TTC549 (cell line): ENCODE measurements around the gene RBM17.
"Not testable (repeated sequence)": the region's sequence is repeated elsewhere in the genome, so short reads cannot be mapped to it uniquely, and the experiment has no call there.

Experiments
- FAIRE-seq: peaks from 2 replicates; lab custom pipeline; 2012; peaks lifted over from hg19 to GRCh38; lab: Jason Lieb, UNC

RBM17 gene

DNA sequence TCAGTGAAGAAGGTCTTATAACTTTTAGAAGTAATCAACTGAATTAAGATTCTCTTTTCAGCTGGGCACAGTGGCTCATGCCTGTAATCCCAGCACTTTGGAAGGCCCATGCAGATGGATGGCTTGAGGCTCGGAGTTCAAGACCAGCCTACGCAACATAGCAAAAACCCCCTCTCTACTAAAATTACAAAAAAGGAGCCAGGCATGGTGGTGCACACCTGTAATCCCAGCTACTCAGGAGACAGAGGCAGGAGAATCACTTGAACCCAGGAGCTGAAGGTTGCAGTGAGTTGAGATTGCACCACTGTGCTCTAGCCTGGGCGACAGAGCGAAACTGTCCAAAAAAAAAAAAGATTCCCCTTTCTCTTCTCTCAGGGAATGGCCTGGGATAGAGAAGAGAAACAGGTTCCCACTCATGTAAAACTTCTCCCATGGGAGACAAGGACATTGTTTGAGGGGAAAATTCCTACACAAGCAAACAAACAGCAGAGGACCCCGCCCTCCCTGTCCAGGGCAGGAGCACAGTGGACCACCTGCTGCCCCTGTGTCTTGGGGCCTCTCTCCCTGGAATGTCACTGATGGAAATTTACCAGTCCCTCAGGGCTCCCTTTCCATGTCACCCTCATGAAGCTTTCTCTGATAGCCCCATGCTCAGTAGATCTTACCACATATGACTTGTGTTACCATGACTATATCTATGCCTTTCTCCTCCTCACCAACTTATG lies 32.3 kb upstream of the RBM17 start:
- FAIRE-seq = no peak

- FAIRE-seq = no peak
Measured at GRCh38 chr10:6058682-6059475, 30.0 kb upstream of the RBM17 start.

GRCh38 chr10:6059506-6059905 lies 29.3 kb upstream of the RBM17 start:
- FAIRE-seq = no peak

GRCh38 chr10:6061056-6061455 lies 27.8 kb upstream of the RBM17 start:
- FAIRE-seq = no peak

- no peak for FAIRE-seq
Measured at GRCh38 chr10:6062101-6062771, 26.6 kb upstream of the RBM17 start, which contains the start of gene IL2RA. Gene IL2RA (minus strand): TSS chr10:6062367. CDS start chr10:6062151, 216 bp downstream.

DNA sequence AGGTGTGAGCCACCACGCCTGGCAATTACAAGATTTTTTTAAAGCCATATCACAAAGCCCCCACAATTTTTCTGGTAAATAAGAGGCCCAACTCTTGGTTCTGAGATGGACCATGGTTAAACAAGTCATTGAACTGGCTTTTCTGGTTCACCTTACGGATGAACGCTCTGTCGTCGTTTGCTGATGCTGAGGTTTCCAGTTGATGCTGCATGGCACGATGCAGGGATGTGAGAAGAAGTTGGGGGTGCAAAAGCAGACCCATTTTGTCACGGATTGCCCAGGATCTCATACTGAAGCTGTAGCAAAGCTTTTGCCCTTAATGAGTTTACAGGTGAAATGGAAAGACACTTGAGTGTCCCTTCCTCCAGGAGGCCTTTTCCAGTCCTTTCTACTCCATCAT lies 24.7 kb upstream of the RBM17 start:
- FAIRE-seq = no peak

DNA sequence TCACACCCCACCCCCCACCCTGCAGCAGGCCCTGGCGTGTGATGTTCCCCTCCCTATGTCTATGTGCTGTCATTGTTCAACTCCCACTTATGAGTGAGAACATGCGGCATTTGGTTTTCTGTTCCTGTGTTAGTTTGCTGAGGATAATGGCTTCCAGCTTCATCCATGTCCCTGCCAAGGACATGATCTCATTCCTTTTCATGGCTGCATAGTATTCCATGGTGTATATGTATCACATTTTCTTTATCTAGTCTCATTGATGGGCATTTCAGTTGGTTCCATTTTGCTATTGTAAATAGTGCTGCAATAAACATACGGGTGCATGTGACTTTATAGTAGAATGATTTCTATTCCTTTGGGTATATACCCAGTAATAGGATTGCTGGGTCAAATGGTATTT lies 24.1 kb upstream of the RBM17 start:
- not testable (repeated sequence) for FAIRE-seq

DNA sequence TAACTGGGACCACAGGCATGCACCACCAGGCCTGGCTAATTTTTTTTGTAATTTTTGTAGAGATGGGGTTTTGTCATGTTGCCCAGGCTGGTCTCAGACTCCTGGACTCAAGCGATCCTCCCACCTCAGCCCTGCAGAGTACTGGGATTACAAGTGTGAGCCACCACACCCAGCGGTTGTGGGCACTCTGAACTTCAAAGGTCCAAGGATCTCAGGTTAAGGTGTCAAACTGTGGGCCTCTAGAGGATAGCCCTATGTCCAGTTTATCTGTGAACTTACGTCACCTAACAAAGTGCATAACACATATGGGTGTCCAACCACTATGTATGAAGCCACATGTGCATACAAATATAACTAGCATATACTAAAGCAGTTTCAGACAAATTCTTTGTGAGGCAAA lies 23.4 kb upstream of the RBM17 start:
- FAIRE-seq = no peak

GRCh38 chr10:6065835-6066234 lies 23.0 kb upstream of the RBM17 start:
- no peak for FAIRE-seq

- no peak for FAIRE-seq
Measured at GRCh38 chr10:6067457-6067856, 21.4 kb upstream of the RBM17 start.

DNA sequence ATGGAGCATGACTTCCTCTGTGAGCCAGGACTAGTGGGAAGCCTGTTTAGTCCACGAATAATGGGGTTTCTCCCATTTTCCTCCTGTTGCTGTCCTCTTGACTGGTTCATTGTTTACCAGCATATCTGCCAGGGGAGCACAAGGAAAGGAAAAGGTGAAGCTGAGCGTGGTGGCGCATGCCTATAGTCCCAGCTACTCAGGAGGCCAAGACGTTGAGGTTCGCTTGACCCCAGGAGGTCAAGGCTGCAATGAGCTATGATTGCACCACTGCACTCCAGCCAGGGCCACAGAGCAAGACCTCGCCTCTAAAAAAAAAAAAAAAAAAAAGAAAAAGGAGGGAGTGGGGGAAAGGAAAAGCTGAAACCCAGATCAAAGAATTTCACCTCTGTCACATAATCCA lies 20.8 kb upstream of the RBM17 start:
- FAIRE-seq = no peak

GRCh38 chr10:6068422-6068821 lies 20.4 kb upstream of the RBM17 start:
- FAIRE-seq = no peak

GRCh38 chr10:6069081-6069931 lies 19.5 kb upstream of the RBM17 start:
- FAIRE-seq = no peak

GRCh38 chr10:6070660-6071059 lies 18.2 kb upstream of the RBM17 start:
- no peak for FAIRE-seq

- FAIRE-seq = no peak
Measured at GRCh38 chr10:6071181-6072175, 17.4 kb upstream of the RBM17 start.

- FAIRE-seq = no peak
Measured at GRCh38 chr10:6072215-6072934, 16.5 kb upstream of the RBM17 start.

DNA sequence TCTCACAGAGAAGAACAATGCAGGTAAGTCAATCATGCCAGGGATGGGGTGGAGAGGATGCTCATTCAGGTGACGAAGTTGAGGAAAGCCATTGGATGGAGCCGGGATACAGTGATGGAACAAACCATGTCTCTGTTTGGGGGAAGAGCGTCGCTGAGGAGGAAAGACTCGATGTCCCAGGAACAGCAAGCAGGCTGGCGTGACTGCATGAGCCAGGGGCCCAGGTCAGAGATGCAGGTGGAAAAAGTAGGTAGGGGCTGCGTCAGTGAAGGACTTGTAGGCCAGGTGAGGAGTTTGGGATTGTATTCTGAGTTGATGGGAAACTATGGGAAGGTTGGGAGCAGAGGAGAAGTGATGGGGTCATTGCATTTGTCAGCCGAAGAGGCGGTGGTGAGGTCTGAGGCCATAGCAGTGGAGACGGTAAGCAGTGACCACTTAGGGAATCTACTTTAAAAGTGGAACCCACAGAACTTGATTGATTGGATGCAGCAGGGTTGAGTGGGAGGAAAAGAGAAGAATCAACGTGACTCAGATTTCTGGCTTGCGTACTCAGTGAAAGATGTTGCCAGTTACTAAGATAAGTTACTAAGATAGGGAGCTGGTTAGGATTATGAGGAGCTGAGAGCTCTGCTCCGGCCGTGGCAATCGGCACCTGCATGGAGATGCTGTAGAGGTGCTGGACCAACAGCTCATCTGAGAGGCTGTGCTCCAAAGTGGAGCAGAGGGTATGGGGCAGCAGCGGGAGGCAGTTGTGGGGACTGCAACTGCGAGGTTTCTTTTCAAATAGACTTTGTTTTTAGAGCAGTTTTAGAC lies 14.1 kb upstream of the RBM17 start:
- FAIRE-seq = no peak

- no peak for FAIRE-seq
Measured at GRCh38 chr10:6077071-6077675, 11.7 kb upstream of the RBM17 start.

GRCh38 chr10:6079044-6079443 lies 9.8 kb upstream of the RBM17 start:
- FAIRE-seq = no peak
